ENCODE data around the gene TBC1D2.

- TF ChIP-seq, protein P1, sequence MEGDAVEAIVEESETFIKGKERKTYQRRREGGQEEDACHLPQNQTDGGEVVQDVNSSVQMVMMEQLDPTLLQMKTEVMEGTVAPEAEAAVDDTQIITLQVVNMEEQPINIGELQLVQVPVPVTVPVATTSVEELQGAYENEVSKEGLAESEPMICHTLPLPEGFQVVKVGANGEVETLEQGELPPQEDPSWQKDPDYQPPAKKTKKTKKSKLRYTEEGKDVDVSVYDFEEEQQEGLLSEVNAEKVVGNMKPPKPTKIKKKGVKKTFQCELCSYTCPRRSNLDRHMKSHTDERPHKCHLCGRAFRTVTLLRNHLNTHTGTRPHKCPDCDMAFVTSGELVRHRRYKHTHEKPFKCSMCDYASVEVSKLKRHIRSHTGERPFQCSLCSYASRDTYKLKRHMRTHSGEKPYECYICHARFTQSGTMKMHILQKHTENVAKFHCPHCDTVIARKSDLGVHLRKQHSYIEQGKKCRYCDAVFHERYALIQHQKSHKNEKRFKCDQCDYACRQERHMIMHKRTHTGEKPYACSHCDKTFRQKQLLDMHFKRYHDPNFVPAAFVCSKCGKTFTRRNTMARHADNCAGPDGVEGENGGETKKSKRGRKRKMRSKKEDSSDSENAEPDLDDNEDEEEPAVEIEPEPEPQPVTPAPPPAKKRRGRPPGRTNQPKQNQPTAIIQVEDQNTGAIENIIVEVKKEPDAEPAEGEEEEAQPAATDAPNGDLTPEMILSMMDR (IDR thresholded peaks at IDR 0.05; ENCODE audit: insufficient read depth, low read length): no peak
- TF ChIP-seq POLR2AphosphoS5 (IDR thresholded peaks at IDR 0.05; ENCODE audit: low read depth) (no peak), GABPA (IDR thresholded peaks at IDR 0.05; ENCODE audit: low read depth) (no peak), SPI1 (IDR thresholded peaks at IDR 0.05; ENCODE audit: borderline replicate concordance, low read depth) (no peak)
- TF ChIP-seq, protein P2, sequence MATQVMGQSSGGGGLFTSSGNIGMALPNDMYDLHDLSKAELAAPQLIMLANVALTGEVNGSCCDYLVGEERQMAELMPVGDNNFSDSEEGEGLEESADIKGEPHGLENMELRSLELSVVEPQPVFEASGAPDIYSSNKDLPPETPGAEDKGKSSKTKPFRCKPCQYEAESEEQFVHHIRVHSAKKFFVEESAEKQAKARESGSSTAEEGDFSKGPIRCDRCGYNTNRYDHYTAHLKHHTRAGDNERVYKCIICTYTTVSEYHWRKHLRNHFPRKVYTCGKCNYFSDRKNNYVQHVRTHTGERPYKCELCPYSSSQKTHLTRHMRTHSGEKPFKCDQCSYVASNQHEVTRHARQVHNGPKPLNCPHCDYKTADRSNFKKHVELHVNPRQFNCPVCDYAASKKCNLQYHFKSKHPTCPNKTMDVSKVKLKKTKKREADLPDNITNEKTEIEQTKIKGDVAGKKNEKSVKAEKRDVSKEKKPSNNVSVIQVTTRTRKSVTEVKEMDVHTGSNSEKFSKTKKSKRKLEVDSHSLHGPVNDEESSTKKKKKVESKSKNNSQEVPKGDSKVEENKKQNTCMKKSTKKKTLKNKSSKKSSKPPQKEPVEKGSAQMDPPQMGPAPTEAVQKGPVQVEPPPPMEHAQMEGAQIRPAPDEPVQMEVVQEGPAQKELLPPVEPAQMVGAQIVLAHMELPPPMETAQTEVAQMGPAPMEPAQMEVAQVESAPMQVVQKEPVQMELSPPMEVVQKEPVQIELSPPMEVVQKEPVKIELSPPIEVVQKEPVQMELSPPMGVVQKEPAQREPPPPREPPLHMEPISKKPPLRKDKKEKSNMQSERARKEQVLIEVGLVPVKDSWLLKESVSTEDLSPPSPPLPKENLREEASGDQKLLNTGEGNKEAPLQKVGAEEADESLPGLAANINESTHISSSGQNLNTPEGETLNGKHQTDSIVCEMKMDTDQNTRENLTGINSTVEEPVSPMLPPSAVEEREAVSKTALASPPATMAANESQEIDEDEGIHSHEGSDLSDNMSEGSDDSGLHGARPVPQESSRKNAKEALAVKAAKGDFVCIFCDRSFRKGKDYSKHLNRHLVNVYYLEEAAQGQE (IDR thresholded peaks at IDR 0.05; ENCODE audit: insufficient replicate concordance, low read depth): no peak
Measured at GRCh38 chr9:98298476-98298875, 43.0 kb upstream of the TBC1D2 start.

Data from HL-60 (cell line).